H1 (cell line): ENCODE results near the gene PKDREJ. TPM values are rescaled to one million over a fixed set of nuclear protein-coding genes. Genes with fewer than 3 reads are reported as not detected.

Experiments
- CTCF ChIA-PET: fragments of 300-600 bp; sonication (Branson Sonifier 250); formaldehyde crosslinking; loops from one replicate; lab custom pipeline; 2021; ENCODE audit not compliant: partially characterized antibody; lab: Charles Lee
- POLR2A ChIA-PET: fragments of 300-600 bp; sonication (Branson Sonifier 250); formaldehyde crosslinking; loops from one replicate; lab custom pipeline; 2021; ENCODE audit warnings: inconsistent platforms; ENCODE audit not compliant: partially characterized antibody; lab: Charles Lee
- DNase-seq, 2 experiments: peaks; one replicate each; pipeline versions ENCODE4 v3.0.0 to v3.0.0-alpha.2; 2010 to 2022; ENCODE audit warnings: low spot score in 2 of 2, low read depth in 1 of 2, mixed read lengths in 1 of 2
- FAIRE-seq: peaks from 2 replicates; lab custom pipeline; 2011; peaks lifted over from hg19 to GRCh38; lab: Jason Lieb, UNC
- H2AFZ ChIP-seq: 2 replicates; pipeline ENCODE4 v1.8.1; 2012; ENCODE audit warnings: low read length, inconsistent platforms
- H2AK5ac ChIP-seq: 2 replicates; pipeline ENCODE4 v1.6.1; 2013; ENCODE audit warnings: low read depth, low read length
- H2BK120ac ChIP-seq: replicated peaks from 2 replicates; pipeline ENCODE3; 2013; ENCODE audit warnings: low read depth, low read length, inconsistent platforms
- H2BK12ac ChIP-seq: 2 replicates; pipeline ENCODE4 v1.6.1; 2013; ENCODE audit warnings: low read depth, low read length
- H2BK15ac ChIP-seq: 2 replicates; pipeline ENCODE4 v1.6.1; 2013; ENCODE audit warnings: low read length
- H2BK20ac ChIP-seq: 2 replicates; pipeline ENCODE4 v1.6.1; 2013; ENCODE audit warnings: low read length
- H2BK5ac ChIP-seq: 2 replicates; pipeline ENCODE4 v1.6.1; 2013; ENCODE audit warnings: low read depth, low read length
- H3K14ac ChIP-seq: 2 replicates; pipeline ENCODE4 v1.6.1; 2013; ENCODE audit warnings: inconsistent platforms; ENCODE audit not compliant: insufficient read length
- H3K18ac ChIP-seq: 2 replicates; pipeline ENCODE4 v1.6.1; 2013; ENCODE audit warnings: low read length; ENCODE audit errors: extremely low read depth
- H3K23ac ChIP-seq: 2 replicates; pipeline ENCODE4 v1.6.1; 2013; ENCODE audit warnings: inconsistent platforms; ENCODE audit not compliant: insufficient read length
- H3K23me2 ChIP-seq: 2 replicates; pipeline ENCODE4 v1.6.1; 2013; ENCODE audit warnings: low read depth, low read length
- H3K27ac ChIP-seq: 2 replicates; pipeline ENCODE4 v1.6.1; 2011; ENCODE audit warnings: low read depth, low read length, inconsistent platforms
- H3K27me3 ChIP-seq, 4 experiments: replicated peaks in 1 of 4; 1 replicate in 1 of 4; 2 replicates in 3 of 4; pipeline versions ENCODE4 v1.6.1 to v1.8.1; 2011 to 2013; ENCODE audit warnings: low read length in 3 of 4, mild to moderate bottlenecking in 3 of 4, inconsistent platforms in 2 of 4, mixed read lengths in 2 of 4, moderate library complexity in 1 of 4; ENCODE audit not compliant: control insufficient read depth in 3 of 4, insufficient read depth in 3 of 4; ENCODE audit errors: extremely low read depth in 1 of 4
- H3K36me3 ChIP-seq, 4 experiments: 2 replicates each; pipeline versions ENCODE4 v1.6.1 to v1.8.1; 2011 to 2013; ENCODE audit warnings: mild to moderate bottlenecking in 4 of 4, low read length in 3 of 4, moderate library complexity in 2 of 4, control low read depth in 1 of 4, inconsistent platforms in 1 of 4; ENCODE audit not compliant: insufficient read depth in 4 of 4, control insufficient read depth in 2 of 4
- H3K4ac ChIP-seq: replicated peaks from 2 replicates; pipeline ENCODE3; 2013; ENCODE audit warnings: low read length, low read depth, mixed read lengths, inconsistent platforms; ENCODE audit not compliant: insufficient read length
- H3K4me1 ChIP-seq, 4 experiments: replicated peaks in 1 of 4; 1 replicate in 1 of 4; 2 replicates in 3 of 4; pipeline versions ENCODE4 v1.6.1 to v1.8.1; 2011 to 2013; ENCODE audit warnings: low read length in 3 of 4, inconsistent platforms in 2 of 4, mixed read lengths in 1 of 4; ENCODE audit not compliant: insufficient read depth in 4 of 4, control insufficient read depth in 3 of 4
- H3K4me2 ChIP-seq, 2 experiments: 2 replicates each; pipeline versions ENCODE4 v1.6.1 to v1.8.1; 2011 to 2013; ENCODE audit warnings: low read depth in 2 of 2, low read length in 2 of 2, control low read depth in 1 of 2, inconsistent platforms in 1 of 2, mild to moderate bottlenecking in 1 of 2; ENCODE audit not compliant: insufficient read depth in 1 of 2
- H3K4me3 ChIP-seq, 4 experiments: fragments of 200-600, 300-600 bp in 1 of 4; sonication (generic), shearing (Covaris generic), sonication (Bioruptor Twin) in 1 of 4; 2 replicates each; pipeline versions ENCODE4 v1.5.1 to v1.8.1; 2011 to 2016; ENCODE audit warnings: low read length in 4 of 4, low read depth in 3 of 4, control low read depth in 2 of 4, inconsistent platforms in 2 of 4, mild to moderate bottlenecking in 2 of 4, mixed read lengths in 1 of 4, moderate library complexity in 1 of 4; ENCODE audit not compliant: insufficient read depth in 2 of 4; ENCODE audit errors: extremely low read depth in 1 of 4
- H3K56ac ChIP-seq: replicated peaks from 2 replicates; pipeline ENCODE3; 2013; ENCODE audit warnings: low read depth, mild to moderate bottlenecking, mixed read lengths, low read length, inconsistent platforms; ENCODE audit not compliant: insufficient read length
- H3K79me1 ChIP-seq: 2 replicates; pipeline ENCODE4 v1.6.1; 2013; ENCODE audit warnings: low read depth, low read length, control low read depth
- H3K79me2 ChIP-seq, 2 experiments: 2 replicates each; pipeline versions ENCODE4 v1.6.1 to v1.8.1; 2012 to 2013; ENCODE audit warnings: low read length in 2 of 2, mild to moderate bottlenecking in 2 of 2, inconsistent platforms in 1 of 2; ENCODE audit not compliant: insufficient read depth in 2 of 2, control insufficient read depth in 1 of 2
- H3K9ac ChIP-seq, 4 experiments: replicated peaks in 1 of 4; 1 replicate in 1 of 4; 2 replicates in 3 of 4; pipeline versions ENCODE4 v1.6.1 to v1.8.1; 2011 to 2013; ENCODE audit warnings: low read depth in 3 of 4, low read length in 3 of 4, control low read depth in 2 of 4, mild to moderate bottlenecking in 2 of 4, moderate library complexity in 2 of 4, inconsistent platforms in 1 of 4; ENCODE audit errors: extremely low read depth in 1 of 4
- H3K9me3 ChIP-seq, 2 experiments: 2 replicates each; pipeline versions ENCODE4 v1.6.1 to v1.8.1; 2012 to 2013; ENCODE audit warnings: mild to moderate bottlenecking in 2 of 2, moderate library complexity in 2 of 2, control low read depth in 1 of 2, inconsistent platforms in 1 of 2, low read depth in 1 of 2, low read length in 1 of 2, mixed read lengths in 1 of 2; ENCODE audit not compliant: insufficient read depth in 2 of 2
- H4K20me1 ChIP-seq, 2 experiments: replicated peaks in 1 of 2; 2 replicates each; pipeline versions ENCODE3 to v1.8.1; 2011 to 2013; ENCODE audit warnings: inconsistent platforms in 2 of 2, low read length in 2 of 2, mild to moderate bottlenecking in 1 of 2; ENCODE audit not compliant: insufficient read depth in 2 of 2, control insufficient read depth in 1 of 2
- H4K5ac ChIP-seq: 2 replicates; pipeline ENCODE4 v1.6.1; 2013; ENCODE audit warnings: low read length, low read depth, mixed read lengths, inconsistent platforms; ENCODE audit not compliant: insufficient read length
- H4K8ac ChIP-seq: 2 replicates; pipeline ENCODE4 v1.8.0; 2013; ENCODE audit warnings: mild to moderate bottlenecking, moderate library complexity, low read length, inconsistent platforms; ENCODE audit not compliant: insufficient read depth; ENCODE audit errors: extremely low read depth
- H4K91ac ChIP-seq: replicated peaks from 2 replicates; pipeline ENCODE3; 2013; ENCODE audit warnings: low read length, mixed read lengths, inconsistent platforms; ENCODE audit not compliant: insufficient read length
- CHD2 ChIP-seq: IDR thresholded peaks from 2 replicates; pipeline ENCODE4 v1.6.1; 2012; ENCODE audit warnings: low read length, improper control_type of control experiment
- GABPA ChIP-seq: IDR thresholded peaks from 2 replicates; pipeline ENCODE4 v1.6.1; 2011; ENCODE audit warnings: mild to moderate bottlenecking, low read length, moderate library complexity, borderline replicate concordance; ENCODE audit not compliant: insufficient read depth
- KDM5A ChIP-seq: fragments of 200-600 bp; IDR thresholded peaks from 2 replicates; pipeline ENCODE4 v1.7.1; 2012; ENCODE audit warnings: mild to moderate bottlenecking, low read length, inconsistent platforms, mixed read lengths
- RNF2 ChIP-seq: fragments of 200-900, 300-1000 bp; sonication (generic); IDR thresholded peaks from 2 replicates; pipeline ENCODE4 v1.7.1; 2016; ENCODE audit warnings: borderline replicate concordance, low read depth, mild to moderate bottlenecking, antibody characterized with exemption, low read length; ENCODE audit not compliant: poor library complexity, severe bottlenecking; ENCODE audit errors: missing control alignments
- RXRA ChIP-seq: IDR thresholded peaks from 2 replicates; pipeline ENCODE4 v1.6.1; 2011; ENCODE audit warnings: low read depth, mild to moderate bottlenecking, low read length, moderate library complexity; ENCODE audit not compliant: insufficient read depth
- SP4 ChIP-seq: IDR thresholded peaks from 2 replicates; pipeline ENCODE4 v1.6.1; 2012; ENCODE audit warnings: low read length, inconsistent platforms
- WGBS, 2 experiments: shearing (Covaris generic) in 1 of 2; methylation state at CpG; one replicate each; pipeline versions ENCODE4 v1.1.6 to v1.1.7; 2013 to 2015; ENCODE audit warnings: low lambda C conversion rate in 2 of 2, mixed read lengths in 2 of 2, inconsistent platforms in 1 of 2, low coverage in 1 of 2, missing lambda C conversion rate in 1 of 2; ENCODE audit not compliant: insufficient replicate concordance in 2 of 2, insufficient coverage in 1 of 2, insufficient read length in 1 of 2; ENCODE audit errors: extremely low coverage in 1 of 2, missing lambda C conversion rate in 1 of 2; 5-methylcytosine and 5-hydroxymethylcytosine counted together
- polyA plus RNA-seq, 7 experiments: library from polyadenylated mRNA; depleted of rRNA in 3 of 7; stranded (reverse) in 5 of 7; unstranded in 2 of 7; fragments of >200 nt in 5 of 7; fragments of 200-250 nt in 2 of 7; gene quantifications; 1 replicate in 5 of 7; 2 replicates in 1 of 7; 4 replicates in 1 of 7; pipeline versions ENCODE4 v1.2.1 to v1.2.3, GENCODE V29; 2011 to 2013; ENCODE audit warnings: missing spikeins in 2 of 7, mixed read lengths in 2 of 7
- total RNA-seq: library from RNA; stranded (reverse); fragmentation: NEBNext Ultra II Directional; extraction: Animal tissue kit (Norgen Biotek cat#: 25700); gene quantifications from 2 replicates; pipeline ENCODE4 v1.2.1, GENCODE V29; 2021

The PKDREJ gene
- total and polyA plus RNA-seq, 2 of the 8 experiments (the other 6 are each of a cell fraction or from before 2014, with no cell fraction given): 0.02 to 0.04 TPM

DNA sequence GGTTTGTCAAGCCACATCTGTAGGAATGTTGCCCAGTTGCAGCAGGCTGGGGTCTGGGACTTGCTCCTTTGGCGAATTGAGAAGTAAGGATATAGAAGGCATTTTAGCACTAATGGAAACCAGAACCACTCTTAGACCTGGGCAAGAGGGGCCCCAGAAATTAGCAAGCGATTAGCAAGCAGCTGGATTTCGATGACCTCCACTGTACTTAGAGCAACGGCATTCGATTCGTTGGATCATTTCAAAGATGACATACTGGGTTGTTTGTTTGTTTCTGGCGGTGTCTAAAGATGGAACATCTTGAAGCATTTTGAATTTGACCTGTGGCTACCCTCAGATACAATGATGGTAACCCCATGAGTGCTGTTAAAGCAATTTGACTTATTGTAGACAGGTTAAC is 11.9 kb downstream of the PKDREJ start:
- Histone ChIP-seq H3K27me3 (peaks cover 0 to 4% (median 2%) of the 10 kb centered on the region in 4 experiments; a peak in 2 of 7 replicates), H2AK5ac (no peak overlapping the region), H4K5ac (no peak overlapping the region), H2AFZ (no peak overlapping the region), H3K4me2 (peak overlapping the region; percentile 62 to 96), H2BK15ac (no peak overlapping the region), H2BK5ac (no peak overlapping the region), H3K18ac (no peak overlapping the region), H3K36me3 (no peaks in the 10 kb centered on the region), H3K79me1 (no peaks in the 10 kb centered on the region; the same call in 1 of the 2 replicates), H3K4me3 (peak overlapping the region in 2 of 4 experiments; percentile 55 to 70; a peak in 2 of 8 replicates), H3K14ac (no peak overlapping the region), H3K27ac (no peak overlapping the region), H2BK20ac (no peak overlapping the region), H3K4me1 (peaks cover 0 to 4% (median 2%) of the 10 kb centered on the region in 4 experiments; a peak in 4 of 7 replicates)
- ChIA-PET POLR2A (interaction anchor here (1.6 to 2.9 kb wide), 2 partner anchors 11 to 58 kb away, joined by 4 to 13 read pairs; partner anchors contain the start of gene PKDREJ), CTCF (interaction anchor here (1.2 kb wide), 1 partner anchor 11 kb away, joined by 3 read pairs; the partner anchor contains the start of gene PKDREJ)
- DNase-seq (no peak), FAIRE-seq (no peak)
- TF ChIP-seq GABPA: no peak
- no peak for TF ChIP-seq RNF2
- TF ChIP-seq CHD2: no peak
- no peak for TF ChIP-seq SP4
- TF ChIP-seq KDM5A: no peak
- no peak for TF ChIP-seq RXRA
- TF ChIP-seq, all 59 proteins: peak for 0
- H3K23ac ChIP-seq: no peak overlapping the region
- no peak overlapping the region for H2BK120ac ChIP-seq
- H3K9me3 ChIP-seq: no peaks in the 10 kb centered on the region; a peak in 1 of 4 replicates
- H4K91ac ChIP-seq: no peak overlapping the region
- H4K20me1 ChIP-seq: no peaks in the 10 kb centered on the region
- H3K4ac ChIP-seq: no peak overlapping the region
- peaks cover 5% of the 10 kb centered on the region; the same call in 1 of the 2 replicates for H3K23me2 ChIP-seq
- 84% methylated on average over 7 of the region's 7 CpGs; no CpG with 5 or more reads in 1 of the 2 experiments for WGBS, 2 experiments
- no peak overlapping the region for H2BK12ac ChIP-seq
- no peak overlapping the region for H4K8ac ChIP-seq
- no peak overlapping the region for H3K56ac ChIP-seq
- H3K9ac ChIP-seq: no peak overlapping the region
- H3K79me2 ChIP-seq: no peaks in the 10 kb centered on the region
